DND-41 (cell line): ENCODE measurements around the gene CASP1.
A peak's percentile ranks its signal among the peaks of the same experiment; 100 is the strongest.

Source experiments
- ATAC-seq: fragments of 200-7000 bp; cut with Tn5 transposase; 3 replicates; pipeline ENCODE4 v1.9.1; 2021; ENCODE audit warnings: low read depth; ENCODE audit not compliant: insufficient read depth
- DNase-seq: peaks from one replicate; pipeline ENCODE4 v3.0.0-alpha.2; 2020
- H2AFZ ChIP-seq: 2 replicates; pipeline ENCODE4 v1.6.0; 2012; ENCODE audit warnings: low read depth, low read length
- H3K27ac ChIP-seq: 2 replicates; pipeline ENCODE4 v1.5.1; 2012; ENCODE audit warnings: low read length, inconsistent platforms
- H3K27me3 ChIP-seq: fragments of 200-600 bp; sonication (generic); 2 replicates; pipeline ENCODE4 v1.6.0; 2012; ENCODE audit warnings: low read length, mild to moderate bottlenecking, inconsistent platforms; ENCODE audit not compliant: insufficient read depth, poor library complexity
- H3K36me3 ChIP-seq: 2 replicates; pipeline ENCODE4 v1.5.1; 2012; ENCODE audit warnings: low read length, inconsistent platforms; ENCODE audit not compliant: insufficient read depth
- H3K4me1 ChIP-seq: 2 replicates; pipeline ENCODE4 v1.5.1; 2012; ENCODE audit warnings: mild to moderate bottlenecking, low read length; ENCODE audit not compliant: insufficient read depth
- H3K4me2 ChIP-seq: 2 replicates; pipeline ENCODE4 v1.6.0; 2012; ENCODE audit warnings: mild to moderate bottlenecking, moderate library complexity, low read length, inconsistent platforms; ENCODE audit not compliant: insufficient read depth
- H3K4me3 ChIP-seq, 2 experiments: fragments of 200-600 bp in 1 of 2; shearing (Covaris generic) in 1 of 2; 2 replicates each; pipeline ENCODE4 v1.5.1; 2012 to 2016; ENCODE audit warnings: inconsistent platforms in 2 of 2, low read length in 2 of 2, mild to moderate bottlenecking in 2 of 2, low read depth in 1 of 2, moderate library complexity in 1 of 2
- H3K79me2 ChIP-seq: 2 replicates; pipeline ENCODE4 v1.6.0; 2012; ENCODE audit warnings: low read length, inconsistent platforms; ENCODE audit not compliant: insufficient read depth
- H3K9ac ChIP-seq: 2 replicates; pipeline ENCODE4 v1.6.0; 2012; ENCODE audit warnings: low read depth, mild to moderate bottlenecking, inconsistent platforms, low read length, moderate library complexity
- H3K9me3 ChIP-seq: 2 replicates; pipeline ENCODE4 v1.5.1; 2012; ENCODE audit warnings: low read length, moderate library complexity, mild to moderate bottlenecking, inconsistent platforms; ENCODE audit not compliant: insufficient read depth, severe bottlenecking
- H4K20me1 ChIP-seq: 2 replicates; pipeline ENCODE4 v1.6.0; 2012; ENCODE audit warnings: low read length; ENCODE audit not compliant: insufficient read depth
- EZH2 ChIP-seq: IDR thresholded peaks from 3 replicates; pipeline ENCODE4 v1.6.1; 2012; ENCODE audit warnings: borderline replicate concordance, low read depth, mild to moderate bottlenecking, moderate library complexity, low read length, inconsistent platforms; ENCODE audit not compliant: severe bottlenecking
- TF ChIP-seq, protein P1 (sequence below): IDR thresholded peaks from 2 replicates; pipeline ENCODE4 v1.5.1; 2012; ENCODE audit warnings: borderline replicate concordance, low read length, moderate library complexity, mild to moderate bottlenecking; ENCODE audit not compliant: poor library complexity, severe bottlenecking; ENCODE audit errors: extremely low read depth

Gene CASP1

GRCh38 chr11:105057432-105057831 is 22.5 kb upstream of the CASP1 start:
- Histone ChIP-seq H3K79me2 (no peaks in the 10 kb centered on the region), H2AFZ (no peak overlapping the region), H3K9me3 (no peaks in the 10 kb centered on the region), H3K4me2 (no peak overlapping the region), H3K9ac (no peak overlapping the region), H3K4me3 (no peak overlapping the region), H4K20me1 (no peaks in the 10 kb centered on the region), H3K27me3 (no peaks in the 10 kb centered on the region), H3K27ac (no peak overlapping the region), H3K4me1 (peaks cover 4% of the 10 kb centered on the region), H3K36me3 (no peaks in the 10 kb centered on the region)
- no peak for TF ChIP-seq EZH2
- TF ChIP-seq, protein P1, sequence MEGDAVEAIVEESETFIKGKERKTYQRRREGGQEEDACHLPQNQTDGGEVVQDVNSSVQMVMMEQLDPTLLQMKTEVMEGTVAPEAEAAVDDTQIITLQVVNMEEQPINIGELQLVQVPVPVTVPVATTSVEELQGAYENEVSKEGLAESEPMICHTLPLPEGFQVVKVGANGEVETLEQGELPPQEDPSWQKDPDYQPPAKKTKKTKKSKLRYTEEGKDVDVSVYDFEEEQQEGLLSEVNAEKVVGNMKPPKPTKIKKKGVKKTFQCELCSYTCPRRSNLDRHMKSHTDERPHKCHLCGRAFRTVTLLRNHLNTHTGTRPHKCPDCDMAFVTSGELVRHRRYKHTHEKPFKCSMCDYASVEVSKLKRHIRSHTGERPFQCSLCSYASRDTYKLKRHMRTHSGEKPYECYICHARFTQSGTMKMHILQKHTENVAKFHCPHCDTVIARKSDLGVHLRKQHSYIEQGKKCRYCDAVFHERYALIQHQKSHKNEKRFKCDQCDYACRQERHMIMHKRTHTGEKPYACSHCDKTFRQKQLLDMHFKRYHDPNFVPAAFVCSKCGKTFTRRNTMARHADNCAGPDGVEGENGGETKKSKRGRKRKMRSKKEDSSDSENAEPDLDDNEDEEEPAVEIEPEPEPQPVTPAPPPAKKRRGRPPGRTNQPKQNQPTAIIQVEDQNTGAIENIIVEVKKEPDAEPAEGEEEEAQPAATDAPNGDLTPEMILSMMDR: no peak
- DNase-seq (no peak), ATAC-seq (no peak)

DNA sequence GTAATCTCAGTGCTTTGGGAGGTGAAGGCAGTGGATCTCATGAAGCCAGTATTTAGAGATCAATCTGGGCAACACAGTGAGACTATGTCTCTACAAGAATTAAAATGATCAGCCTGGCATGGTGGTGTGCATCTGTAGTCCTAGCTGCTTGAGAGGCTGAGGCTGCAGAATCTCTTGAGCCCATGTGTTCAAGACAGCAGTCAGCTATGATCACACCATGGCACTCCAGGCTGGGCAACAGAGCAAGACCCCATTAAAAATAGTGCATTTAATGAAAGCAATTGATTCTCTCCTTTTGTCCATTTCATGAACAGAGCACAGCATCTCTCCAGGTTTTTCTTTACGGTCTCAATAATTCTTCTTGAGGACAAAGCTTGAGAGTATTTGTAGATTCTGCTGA is 21.5 kb upstream of the CASP1 start:
- TF ChIP-seq, protein P1: no peak
- TF ChIP-seq EZH2: no peak
- Histone ChIP-seq H2AFZ (no peak overlapping the region), H3K36me3 (no peaks in the 10 kb centered on the region), H3K9ac (no peak overlapping the region), H3K9me3 (no peaks in the 10 kb centered on the region), H3K27me3 (no peaks in the 10 kb centered on the region), H3K79me2 (no peaks in the 10 kb centered on the region), H4K20me1 (no peaks in the 10 kb centered on the region), H3K4me1 (peaks cover 7% of the 10 kb centered on the region), H3K4me3 (no peak overlapping the region), H3K4me2 (no peak overlapping the region), H3K27ac (no peak overlapping the region)
- DNase-seq (no peak), ATAC-seq (no peak)

GRCh38 chr11:105054723-105055493 is 20.0 kb upstream of the CASP1 start:
- Histone ChIP-seq H3K9me3 (no peaks in the 10 kb centered on the region), H3K9ac (no peak overlapping the region), H3K4me1 (peaks cover 7% of the 10 kb centered on the region), H3K27ac (no peak overlapping the region), H3K79me2 (no peaks in the 10 kb centered on the region), H3K4me3 (no peak overlapping the region), H3K4me2 (no peak overlapping the region), H3K27me3 (no peaks in the 10 kb centered on the region), H2AFZ (no peak overlapping the region), H4K20me1 (no peaks in the 10 kb centered on the region), H3K36me3 (no peaks in the 10 kb centered on the region)
- TF ChIP-seq, protein P1: no peak
- no peak for TF ChIP-seq EZH2
- DNase-seq (no peak), ATAC-seq (0 out of 3 replicates have a peak, but pooled peaks have one; percentile 27)

- Histone ChIP-seq H3K27me3 (no peaks in the 10 kb centered on the region), H3K9ac (no peak overlapping the region), H2AFZ (no peak overlapping the region; the same call in 1 of the 2 replicates), H3K9me3 (no peaks in the 10 kb centered on the region), H3K4me1 (peaks cover 7% of the 10 kb centered on the region), H3K36me3 (no peaks in the 10 kb centered on the region), H3K79me2 (no peaks in the 10 kb centered on the region), H3K4me3 (no peak overlapping the region), H3K4me2 (no peak overlapping the region), H4K20me1 (no peaks in the 10 kb centered on the region), H3K27ac (no peak overlapping the region)
- TF ChIP-seq, protein P1: no peak
- no peak for ATAC-seq
- DNase-seq: no peak
Measured at GRCh38 chr11:105052487-105052886, 17.5 kb upstream of the CASP1 start.
